Muscle of leg (tissue), 11 donors: Measurements from ENCODE around the gene OR4E2. TPM values are rescaled to one million over a fixed set of nuclear protein-coding genes. Genes with fewer than 3 reads are reported as not detected.

ENCODE experiments used
- DNase-seq: peaks from one replicate; pipeline ENCODE4 v3.0.0; 2013
- H3K27ac ChIP-seq: one replicate; pipeline ENCODE4 v1.5.1; 2013; ENCODE audit warnings: mild to moderate bottlenecking, low read length, control low read depth
- H3K27me3 ChIP-seq: one replicate; pipeline ENCODE4 v1.6.1; 2013; ENCODE audit warnings: low read length; ENCODE audit not compliant: control insufficient read depth, insufficient read depth
- H3K36me3 ChIP-seq: one replicate; pipeline ENCODE4 v1.6.1; 2013; ENCODE audit warnings: low read length; ENCODE audit not compliant: control insufficient read depth, insufficient read depth
- H3K4me1 ChIP-seq: one replicate; pipeline ENCODE4 v1.6.1; 2013; ENCODE audit warnings: low read length; ENCODE audit not compliant: control insufficient read depth, insufficient read depth
- H3K4me3 ChIP-seq: one replicate; pipeline ENCODE4 v1.5.1; 2013; ENCODE audit warnings: low read length, control low read depth
- H3K9me3 ChIP-seq: replicated peaks from 2 replicates; pipeline ENCODE4 v1.6.1; 2013; ENCODE audit warnings: low read depth, low read length; ENCODE audit not compliant: control insufficient read depth
- WGBS: methylation state at CpG from one replicate; pipeline ENCODE4 v1.1.5; 2013; ENCODE audit warnings: missing lambda C conversion rate; ENCODE audit not compliant: insufficient coverage; 5-methylcytosine and 5-hydroxymethylcytosine counted together
- polyA plus RNA-seq, 8 donors: library from polyadenylated mRNA; unstranded; fragments of 120-200 nt; gene quantifications; one replicate each; pipeline versions ENCODE4 v1.2.1 to v1.2.3, GENCODE V29; 2013; ENCODE audit warnings: inconsistent platforms in 1 of 8, low replicate concordance in 1 of 8; ENCODE audit not compliant: insufficient read length in 8 of 8, insufficient read depth in 1 of 8
- total RNA-seq: library from RNA; stranded (reverse); fragments of 120-200 nt; gene quantifications from one replicate; pipeline ENCODE4 v1.2.4, GENCODE V29; 2013

OR4E2 gene
- total and polyA plus RNA-seq, 9 donors: 0.04 TPM; not detected in 8

DNA sequence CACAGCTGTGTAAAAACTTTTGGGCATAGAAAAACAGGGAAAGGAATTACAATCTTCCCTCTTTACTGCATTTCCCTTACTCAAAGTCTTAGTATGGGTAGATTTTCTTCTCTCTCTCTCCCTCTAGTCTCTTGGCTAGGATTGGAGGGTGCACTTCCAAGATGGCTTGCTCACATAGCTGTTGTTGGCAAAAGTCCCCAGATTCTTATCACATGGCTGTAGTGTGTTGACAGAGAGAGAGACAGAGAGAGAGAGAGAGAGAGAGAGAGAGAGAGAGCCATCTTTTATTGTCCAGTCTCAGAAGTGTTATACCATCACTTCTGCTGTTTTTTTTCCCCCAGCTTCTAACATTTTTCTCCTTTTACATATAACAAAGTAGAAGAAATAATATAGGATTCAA lies 6.3 kb upstream of the OR4E2 start:
- no peak for DNase-seq
- Histone ChIP-seq H3K27ac (no peak overlapping the region), H3K36me3 (no peaks in the 10 kb centered on the region), H3K27me3 (no peaks in the 10 kb centered on the region), H3K4me3 (no peak overlapping the region), H3K4me1 (no peaks in the 10 kb centered on the region), H3K9me3 (no peaks in the 10 kb centered on the region)

GRCh38 chr14:21652209-21652808 lies 1.3 kb upstream of the OR4E2 start:
- Histone ChIP-seq H3K4me3 (no peak overlapping the region), H3K36me3 (no peaks in the 10 kb centered on the region), H3K9me3 (no peaks in the 10 kb centered on the region), H3K27ac (no peak overlapping the region), H3K4me1 (no peaks in the 10 kb centered on the region), H3K27me3 (no peaks in the 10 kb centered on the region)
- no peak for DNase-seq
- whole genome bisulfite sequencing: 40% methylated on average over 1 of the region's 1 CpG

DNA sequence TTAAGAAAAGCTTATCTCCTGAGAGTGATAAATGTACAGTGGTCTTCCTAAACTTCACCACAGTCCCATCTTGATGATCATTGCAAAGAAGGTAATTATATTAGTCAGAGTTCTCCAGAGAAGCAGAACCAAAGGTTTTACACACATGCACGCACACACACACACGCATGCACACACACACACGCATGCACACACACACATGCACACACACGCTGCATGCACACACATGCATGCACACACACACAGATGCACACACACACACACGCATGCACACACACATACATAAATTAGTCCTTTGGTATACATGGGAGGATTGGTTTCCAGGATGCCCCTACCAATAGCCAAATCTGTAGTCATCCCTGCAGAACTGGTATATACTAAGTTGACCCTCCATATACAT lies 580 bp downstream of the OR4E2 start:
- Histone ChIP-seq H3K27me3 (no peaks in the 10 kb centered on the region), H3K9me3 (no peaks in the 10 kb centered on the region), H3K27ac (no peak overlapping the region), H3K4me3 (no peak overlapping the region), H3K36me3 (no peaks in the 10 kb centered on the region), H3K4me1 (no peaks in the 10 kb centered on the region)
- no CpG with 5 or more reads among the region's 5 CpGs for WGBS
- DNase-seq: no peak

DNA sequence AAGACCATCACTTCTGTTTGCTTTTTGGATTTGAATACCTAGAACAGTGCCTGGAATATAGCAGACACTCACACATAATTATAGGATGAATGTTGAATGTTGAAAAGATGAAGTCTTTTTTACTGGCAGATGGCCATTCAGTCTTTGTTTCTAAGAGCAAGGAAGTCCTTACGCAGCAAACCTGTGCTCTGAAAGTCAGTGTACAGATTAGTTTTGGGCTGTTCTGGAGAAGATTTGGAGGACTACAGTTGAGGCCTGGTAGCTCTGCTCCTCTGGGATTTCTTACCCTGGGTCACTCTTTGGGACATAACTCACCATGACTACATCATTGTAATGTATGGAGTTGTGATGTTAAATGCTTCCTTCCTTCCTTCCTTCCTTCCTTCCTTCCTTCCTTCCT lies 3.3 kb downstream of the OR4E2 start:
- H3K4me3 ChIP-seq: no peak overlapping the region
- H3K36me3 ChIP-seq: no peaks in the 10 kb centered on the region
- no peaks in the 10 kb centered on the region for H3K9me3 ChIP-seq
- no peaks in the 10 kb centered on the region for H3K27me3 ChIP-seq
- no peak for DNase-seq
- H3K27ac ChIP-seq: no peak overlapping the region
- no peaks in the 10 kb centered on the region for H3K4me1 ChIP-seq
- WGBS: 100% methylated on average over 1 of the region's 1 CpG

GRCh38 chr14:21668377-21668776 lies 14.7 kb downstream of the OR4E2 start:
- WGBS: no CpG with 5 or more reads among the region's 3 CpGs
- H3K9me3 ChIP-seq: no peaks in the 10 kb centered on the region
- H3K36me3 ChIP-seq: no peaks in the 10 kb centered on the region
- no peak overlapping the region for H3K27ac ChIP-seq
- no peak for DNase-seq
- no peaks in the 10 kb centered on the region for H3K27me3 ChIP-seq
- no peaks in the 10 kb centered on the region for H3K4me1 ChIP-seq
- H3K4me3 ChIP-seq: no peak overlapping the region

DNA sequence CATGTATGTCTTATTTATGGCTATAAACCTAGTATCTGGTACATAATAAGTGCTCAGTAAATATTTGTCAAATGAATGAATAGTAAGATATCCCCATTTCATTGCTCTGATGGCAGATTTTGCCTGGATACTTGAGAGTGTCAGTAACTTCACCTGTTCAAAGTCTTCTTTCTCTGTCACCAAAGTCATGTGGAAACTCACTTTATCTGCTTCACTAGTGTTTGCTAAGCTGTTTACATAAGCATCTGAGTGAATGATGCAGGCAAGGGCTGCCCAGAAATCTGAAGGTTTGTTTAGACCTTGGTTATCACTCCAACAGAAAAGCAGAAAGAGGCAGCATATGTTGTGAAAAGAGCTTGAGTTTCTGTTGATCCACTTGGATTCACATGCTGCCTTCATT lies 15.6 kb downstream of the OR4E2 start:
- no peak overlapping the region for H3K27ac ChIP-seq
- DNase-seq: no peak

GRCh38 chr14:21671371-21671770 lies 17.7 kb downstream of the OR4E2 start:
- WGBS: no CpG with 5 or more reads among the region's 2 CpGs
- H3K27ac ChIP-seq: no peak overlapping the region
- no peaks in the 10 kb centered on the region for H3K27me3 ChIP-seq
- DNase-seq: no peak
- no peak overlapping the region for H3K4me3 ChIP-seq
- H3K9me3 ChIP-seq: peaks cover 4% of the 10 kb centered on the region
- no peaks in the 10 kb centered on the region for H3K4me1 ChIP-seq
- H3K36me3 ChIP-seq: no peaks in the 10 kb centered on the region

More for the DNA sequence above, 15.6 kb downstream of the OR4E2 start:
- Histone ChIP-seq H3K36me3 (no peaks in the 10 kb centered on the region), H3K27me3 (no peaks in the 10 kb centered on the region), H3K4me1 (no peaks in the 10 kb centered on the region), H3K9me3 (no peaks in the 10 kb centered on the region), H3K4me3 (no peak overlapping the region)

- no peak overlapping the region for H3K27ac ChIP-seq
- no peak for DNase-seq
- no peaks in the 10 kb centered on the region for H3K27me3 ChIP-seq
- H3K4me3 ChIP-seq: no peak overlapping the region
- no peaks in the 10 kb centered on the region for H3K36me3 ChIP-seq
- H3K9me3 ChIP-seq: peaks cover 4% of the 10 kb centered on the region
- H3K4me1 ChIP-seq: no peaks in the 10 kb centered on the region
- 100% methylated on average over 1 of the region's 1 CpG for WGBS
These were observed 18.5 kb downstream of the OR4E2 start for GRCh38 chr14:21672116-21672515.

- Histone ChIP-seq H3K4me1 (no peaks in the 10 kb centered on the region), H3K27me3 (no peaks in the 10 kb centered on the region), H3K4me3 (no peak within 1 kb of the TSS), H3K27ac (no peak within 1 kb of the TSS), H3K36me3 (no peaks in the 10 kb centered on the region), H3K9me3 (peaks cover 4% of the 10 kb centered on the region)
- no CpG with 5 or more reads among the region's 1 CpG for WGBS
- DNase-seq: no peak
These were observed 20.1 kb downstream of the OR4E2 start, which contains the start of gene OR4E1 for GRCh38 chr14:21673718-21674117. Gene OR4E1 (minus strand): TSS chr14:21673818. CDS start chr14:21670935, 2,883 bp downstream.

DNA sequence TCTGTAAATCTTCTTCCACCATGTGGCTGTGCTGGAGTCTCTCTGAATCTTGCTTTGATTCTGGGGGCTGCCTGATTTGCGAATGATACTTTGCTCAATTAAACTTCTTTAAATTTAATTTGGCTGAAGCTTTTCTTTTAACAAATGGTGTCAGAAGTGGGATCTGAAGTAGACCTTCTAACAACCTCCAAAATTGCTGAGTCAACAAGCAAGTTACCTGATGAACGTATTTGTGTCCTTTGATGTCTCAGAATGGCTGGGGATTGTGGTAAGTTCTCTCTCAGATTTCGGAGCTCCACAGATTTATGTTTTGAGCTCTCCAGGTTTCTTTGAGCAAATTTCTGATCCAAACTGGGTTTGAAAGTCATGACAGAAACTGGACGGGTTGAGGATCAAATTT lies 21.9 kb downstream of the OR4E2 start:
- no peaks in the 10 kb centered on the region for H3K36me3 ChIP-seq
- peaks cover 4% of the 10 kb centered on the region for H3K9me3 ChIP-seq
- DNase-seq: no peak
- H3K4me3 ChIP-seq: no peak overlapping the region
- no peaks in the 10 kb centered on the region for H3K27me3 ChIP-seq
- no CpG with 5 or more reads among the region's 4 CpGs for WGBS
- H3K27ac ChIP-seq: no peak overlapping the region
- no peaks in the 10 kb centered on the region for H3K4me1 ChIP-seq

DNA sequence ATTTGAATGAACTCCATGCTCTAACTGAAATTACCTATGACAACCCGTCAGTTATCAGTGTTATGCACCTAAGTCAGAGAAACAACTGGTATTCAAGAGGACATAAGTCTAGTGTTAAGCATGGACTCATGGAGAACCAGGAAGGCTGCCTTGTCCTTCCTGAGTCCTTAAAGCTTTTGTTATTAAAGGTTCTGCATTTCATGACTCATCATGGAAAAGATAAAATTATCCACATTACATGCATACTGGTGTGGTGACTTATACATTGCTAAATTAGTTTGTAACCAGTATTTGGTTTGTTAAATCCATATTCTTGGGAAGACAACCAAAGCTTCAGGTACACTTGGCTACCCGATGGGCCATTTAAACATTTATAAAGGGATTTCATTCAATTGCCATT lies 26.4 kb downstream of the OR4E2 start:
- no peak overlapping the region for H3K27ac ChIP-seq
- no peaks in the 10 kb centered on the region for H3K36me3 ChIP-seq
- H3K27me3 ChIP-seq: no peaks in the 10 kb centered on the region
- DNase-seq: no peak
- H3K4me1 ChIP-seq: no peaks in the 10 kb centered on the region
- H3K9me3 ChIP-seq: peaks cover 4% of the 10 kb centered on the region
- no peak overlapping the region for H3K4me3 ChIP-seq
- WGBS: no CpG with 5 or more reads among the region's 2 CpGs
